Measurements from ENCODE around the gene TRIP6.

TRIP6 gene

GRCh38 chr7:100873599-100874299 is 6.6 kb downstream of the TRIP6 start:
- no peak for DNase-seq (ENCODE audit: low spot score)

DNA sequence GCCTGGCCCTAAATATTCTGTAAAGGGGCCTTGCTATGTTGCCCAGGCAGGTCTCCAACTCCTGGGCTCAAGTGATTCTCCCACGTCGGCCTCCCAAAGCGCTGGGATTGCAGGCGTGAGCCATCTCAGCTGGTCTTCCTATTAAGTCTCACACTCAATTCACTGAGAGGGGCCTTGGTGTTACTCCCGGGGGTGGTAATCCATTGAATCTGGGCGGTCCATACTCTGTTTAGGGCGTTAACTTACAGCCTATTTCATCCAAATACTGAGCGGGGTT is 7.1 kb downstream of the TRIP6 start:
- DNase-seq (ENCODE audit: low spot score): no peak

- DNase-seq (ENCODE audit: low spot score): peak; percentile 100
Observed at GRCh38 chr7:100874577-100875355, 7.6 kb downstream of the TRIP6 start, which contains the start of gene SRRT. SRRT (plus strand) TSS chr7:100875103; CDS start chr7:100875591, 488 bp downstream.

DNA sequence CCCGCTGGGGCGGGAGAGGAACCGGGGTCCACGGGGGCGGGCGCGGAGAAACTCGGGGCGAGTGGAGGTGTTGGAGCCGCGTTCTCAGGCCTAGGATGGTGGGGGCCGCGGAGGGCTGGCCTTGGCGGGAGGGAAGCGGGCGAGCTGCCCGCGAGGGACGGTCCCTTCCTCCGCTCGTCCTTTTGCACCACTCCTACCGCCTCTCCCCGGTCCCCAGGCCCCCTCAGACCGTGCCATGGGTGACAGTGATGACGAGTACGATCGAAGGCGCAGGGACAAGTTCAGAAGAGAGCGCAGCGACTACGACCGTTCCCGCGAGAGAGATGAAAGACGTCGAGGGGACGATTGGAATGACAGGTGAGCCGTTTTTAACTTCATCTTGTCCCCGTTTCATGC is 8.2 kb downstream of the TRIP6 start:
- peak; percentile 81 for DNase-seq (ENCODE audit: low spot score)

- DNase-seq (ENCODE audit: low spot score): no peak
Observed at GRCh38 chr7:100878013-100878412, 10.8 kb downstream of the TRIP6 start.

DNA sequence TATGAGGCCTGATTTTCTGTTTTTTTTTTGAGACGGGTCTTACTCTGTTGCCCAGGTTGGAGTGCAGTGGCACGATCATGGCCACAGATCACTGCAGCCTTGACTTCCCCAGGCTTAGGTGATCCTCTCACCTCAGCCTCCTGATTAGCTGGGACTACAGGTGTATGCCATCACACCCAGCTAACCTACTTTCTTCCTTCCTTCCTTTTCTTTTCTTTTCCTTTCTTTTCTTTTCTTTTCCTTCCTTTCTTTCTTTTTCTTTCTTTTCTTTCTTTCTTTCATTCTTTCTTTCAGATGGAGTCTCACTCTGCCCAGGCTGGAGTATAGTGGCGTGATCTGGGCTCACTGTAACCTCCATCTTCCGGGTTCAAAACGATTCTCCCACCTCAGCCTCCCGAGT is 11.5 kb downstream of the TRIP6 start:
- no peak for DNase-seq (ENCODE audit: low spot score)

- DNase-seq (ENCODE audit: low spot score): no peak
Observed at GRCh38 chr7:100879685-100880261, 12.6 kb downstream of the TRIP6 start.

- no peak for DNase-seq (ENCODE audit: low spot score)
Observed at GRCh38 chr7:100880645-100881044, 13.5 kb downstream of the TRIP6 start.

GRCh38 chr7:100881136-100881535 is 13.9 kb downstream of the TRIP6 start:
- DNase-seq (ENCODE audit: low spot score): no peak

DNA sequence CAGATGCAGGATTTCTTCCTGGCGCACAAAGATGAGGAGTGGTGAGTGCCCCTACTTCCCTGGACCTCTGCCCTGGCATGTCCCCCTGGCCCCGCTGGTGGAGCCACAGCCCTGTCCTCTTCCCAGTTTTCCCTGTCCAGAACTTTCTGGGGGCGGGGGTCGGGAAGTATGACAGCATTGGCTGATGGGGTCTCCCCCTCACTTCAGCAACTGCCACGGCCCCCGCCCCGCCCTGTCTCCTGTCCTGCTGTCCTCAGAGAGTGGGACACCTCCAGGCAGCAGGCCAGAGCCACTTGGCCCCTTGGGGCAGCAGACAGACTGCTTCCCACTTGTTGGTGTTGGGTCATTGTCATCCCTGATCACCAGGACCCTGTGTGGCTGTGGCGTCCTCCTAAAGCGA is 15.0 kb downstream of the TRIP6 start:
- DNase-seq (ENCODE audit: low spot score): no peak

DNA sequence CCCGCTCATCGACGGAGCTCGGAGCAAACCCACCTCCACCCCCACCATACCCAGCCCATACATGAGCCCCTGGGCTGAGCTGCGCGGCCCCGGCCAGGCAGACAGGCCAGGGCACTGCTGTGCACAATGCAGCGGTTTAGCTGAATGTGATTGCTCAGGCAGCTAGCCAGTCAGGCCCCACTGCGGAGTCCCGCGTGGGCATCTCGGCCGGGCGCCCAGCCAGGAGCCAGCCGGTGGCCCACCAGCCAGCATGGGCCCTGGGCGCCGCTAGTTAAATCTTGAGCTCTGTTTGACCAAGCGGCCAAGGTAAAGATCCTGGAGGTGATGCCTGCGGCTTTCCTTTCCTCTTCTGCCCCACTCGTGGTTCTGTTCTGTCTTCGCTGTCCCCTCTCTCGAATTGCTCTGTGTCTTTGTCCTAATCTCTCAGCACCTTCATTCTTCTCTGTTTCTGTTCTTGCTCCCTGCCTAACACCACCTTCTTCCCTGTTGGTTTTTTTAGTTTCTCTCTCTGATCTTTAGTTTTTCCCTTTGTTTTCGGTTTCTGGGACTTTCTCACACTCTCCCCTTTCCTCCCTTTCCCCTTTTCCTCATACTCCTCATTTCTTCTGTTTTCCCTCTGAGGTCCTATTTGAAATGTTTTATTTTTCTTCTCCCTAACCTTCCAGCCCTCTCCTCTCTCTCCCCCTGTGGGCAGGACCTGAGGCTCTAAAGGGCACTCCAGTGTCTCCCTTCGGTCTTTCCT is 15.8 kb downstream of the TRIP6 start:
- no peak for DNase-seq (ENCODE audit: low spot score)

GRCh38 chr7:100884736-100885439 is 17.7 kb downstream of the TRIP6 start:
- no peak for DNase-seq (ENCODE audit: low spot score)

DNA sequence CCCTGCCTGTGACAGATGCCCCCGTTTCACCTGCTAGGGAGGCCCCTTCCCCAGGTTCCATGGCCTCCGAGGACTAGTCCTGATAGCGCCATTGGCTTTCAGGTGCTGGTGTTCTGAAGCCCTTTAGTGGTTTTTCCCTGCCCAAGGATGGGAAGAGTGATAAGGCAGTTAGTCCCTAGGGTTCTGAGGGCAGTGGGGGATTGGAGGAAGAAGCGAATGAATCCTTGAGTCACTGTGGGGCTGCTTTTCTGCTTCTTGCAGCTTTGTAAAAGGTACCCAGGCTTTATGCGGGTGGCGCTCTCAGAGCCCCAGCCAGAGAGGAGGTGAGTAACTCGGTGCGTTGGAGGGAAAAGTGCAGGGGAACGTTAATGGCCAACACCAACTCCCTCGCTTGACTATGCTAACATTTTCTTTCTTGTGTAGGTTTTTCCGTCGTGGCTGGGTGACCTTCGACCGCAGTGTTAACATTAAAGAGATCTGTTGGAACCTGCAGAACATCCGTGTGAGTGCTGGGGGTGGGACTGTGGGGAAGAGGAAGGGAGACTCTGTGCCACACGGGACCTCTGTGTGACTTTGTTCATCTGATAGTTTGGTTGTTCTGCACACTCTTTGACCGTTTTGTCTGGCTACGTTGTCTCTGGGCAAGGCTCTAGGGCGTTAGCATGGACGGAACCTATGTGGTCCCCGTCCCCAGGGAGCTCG is 18.4 kb downstream of the TRIP6 start:
- DNase-seq (ENCODE audit: low spot score): no peak

DNA sequence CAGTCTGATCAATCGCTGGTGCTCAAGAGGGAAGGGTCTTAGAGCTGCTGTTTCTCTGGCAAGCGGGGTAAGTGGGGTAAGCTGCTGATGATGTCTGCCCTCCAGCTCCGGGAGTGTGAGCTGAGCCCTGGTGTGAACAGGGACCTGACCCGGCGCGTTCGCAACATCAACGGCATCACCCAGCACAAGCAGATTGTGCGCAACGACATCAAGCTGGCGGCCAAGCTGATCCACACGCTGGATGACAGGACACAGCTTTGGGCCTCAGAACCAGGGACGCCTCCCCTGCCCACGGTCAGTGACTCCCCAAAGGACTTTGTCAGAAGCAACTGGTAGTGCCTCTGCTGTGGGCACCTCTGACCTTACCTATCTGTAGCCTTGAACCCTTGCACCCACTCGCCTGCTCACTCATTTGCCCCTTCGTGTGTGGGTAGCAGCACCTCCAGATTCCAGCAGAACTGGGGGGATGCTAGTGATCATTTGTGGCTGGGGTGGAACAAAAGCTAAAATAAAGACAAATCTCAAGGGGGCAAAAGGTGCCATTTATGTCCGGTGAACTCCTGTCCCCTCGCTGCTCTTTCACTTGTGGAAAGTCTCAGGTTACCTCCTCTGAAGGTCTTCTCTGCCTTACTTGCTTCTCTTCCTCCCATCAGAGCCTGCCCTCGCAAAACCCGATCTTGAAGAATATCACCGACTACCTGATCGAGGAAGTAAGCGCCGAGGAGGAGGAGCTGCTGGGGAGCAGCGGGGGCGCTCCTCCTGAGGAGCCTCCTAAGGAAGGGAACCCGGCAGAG is 19.2 kb downstream of the TRIP6 start:
- no peak for DNase-seq (ENCODE audit: low spot score)

GRCh38 chr7:100886936-100887515 is 19.8 kb downstream of the TRIP6 start:
- no peak for DNase-seq (ENCODE audit: low spot score)

DNA sequence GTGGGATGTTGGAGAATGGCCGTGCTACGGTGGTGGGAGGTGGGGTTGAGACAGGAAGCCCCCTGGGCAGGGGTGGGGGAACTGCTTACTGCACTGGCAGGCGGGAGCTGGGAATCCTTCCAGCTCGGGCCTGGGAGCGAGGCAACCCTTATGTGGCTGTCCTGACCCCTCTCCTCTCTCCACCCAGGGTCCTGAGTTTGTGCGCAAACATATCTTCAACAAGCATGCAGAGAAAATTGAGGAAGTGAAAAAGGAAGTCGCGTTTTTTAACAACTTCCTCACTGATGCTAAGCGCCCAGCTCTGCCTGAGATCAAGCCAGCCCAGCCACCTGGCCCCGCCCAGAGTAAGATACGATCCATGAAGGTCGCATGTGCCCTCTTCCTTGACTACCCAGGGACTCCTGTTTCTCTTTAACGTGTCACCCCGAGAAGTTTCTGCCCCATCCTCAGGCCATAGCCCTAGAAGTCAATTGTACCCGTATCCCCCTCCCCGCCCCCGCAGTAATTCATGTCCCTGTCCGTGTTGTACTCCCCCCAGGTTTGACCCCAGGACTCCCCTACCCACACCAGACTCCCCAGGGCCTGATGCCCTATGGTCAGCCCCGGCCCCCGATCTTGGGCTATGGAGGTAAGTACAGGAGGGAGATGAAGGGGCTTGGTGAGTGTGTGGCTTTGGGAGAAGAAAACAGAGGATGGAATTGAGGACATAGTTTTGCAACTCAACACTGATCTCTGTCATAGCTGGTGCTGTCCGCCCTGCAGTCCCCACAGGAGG is 20.5 kb downstream of the TRIP6 start:
- peak; percentile 96 for DNase-seq (ENCODE audit: low spot score)

GRCh38 chr7:100888291-100888987 is 21.3 kb downstream of the TRIP6 start:
- DNase-seq (ENCODE audit: low spot score): no peak

GRCh38 chr7:100888988-100889750 is 22.0 kb downstream of the TRIP6 start, which contains the start of gene UFSP1:
UFSP1 (minus strand) TSS chr7:100889715; CDS start chr7:100889271, 444 bp downstream.
- DNase-seq (ENCODE audit: low spot score): no peak
